ENCODE data around the gene PCDH15.

The PCDH15 gene

DNA sequence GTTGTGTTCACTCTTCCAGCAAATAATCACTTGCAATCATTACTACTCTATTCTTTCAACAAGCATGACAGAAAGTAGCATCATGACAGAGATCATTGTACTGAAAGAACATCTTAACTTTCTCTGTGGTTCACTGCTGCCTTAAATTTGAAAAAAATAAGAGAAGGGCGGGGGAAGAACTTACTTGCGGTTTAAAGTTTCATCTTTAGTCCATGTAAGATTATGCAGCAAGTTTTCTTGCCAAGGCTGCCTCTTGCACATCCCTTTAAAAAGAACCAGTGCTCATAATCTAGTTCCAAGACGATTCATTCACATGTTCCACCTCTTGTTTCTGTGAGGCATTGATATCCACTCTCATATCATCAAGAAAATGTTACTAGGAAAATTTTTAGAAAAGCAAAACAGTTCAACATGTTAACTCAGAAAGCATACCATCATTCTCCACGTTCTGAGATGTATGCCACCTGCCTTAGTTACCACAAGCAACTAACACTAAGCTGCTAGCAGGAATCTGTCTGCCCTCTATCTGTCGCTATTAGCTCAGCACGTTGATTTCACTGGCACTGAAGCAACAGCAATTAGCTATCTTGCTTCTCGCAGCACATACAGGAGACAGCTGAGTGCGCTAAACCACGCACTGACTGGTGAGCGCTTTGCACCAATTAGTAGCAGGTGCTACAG is at the start of gene PCDH15:
TSS of gene PCDH15 (minus strand) at position 491 of the 681 bp plus-strand sequence. CDS start 136,969 bp downstream, outside the sequence.
- no peak for DNase-seq (ENCODE audit: low spot score)

GRCh38 chr10:54843932-54844331 is 42.9 kb upstream of the PCDH15 start:
- DNase-seq (ENCODE audit: low spot score): no peak

GRCh38 chr10:54843085-54843646 is 42.1 kb upstream of the PCDH15 start:
- DNase-seq (ENCODE audit: low spot score): no peak

DNA sequence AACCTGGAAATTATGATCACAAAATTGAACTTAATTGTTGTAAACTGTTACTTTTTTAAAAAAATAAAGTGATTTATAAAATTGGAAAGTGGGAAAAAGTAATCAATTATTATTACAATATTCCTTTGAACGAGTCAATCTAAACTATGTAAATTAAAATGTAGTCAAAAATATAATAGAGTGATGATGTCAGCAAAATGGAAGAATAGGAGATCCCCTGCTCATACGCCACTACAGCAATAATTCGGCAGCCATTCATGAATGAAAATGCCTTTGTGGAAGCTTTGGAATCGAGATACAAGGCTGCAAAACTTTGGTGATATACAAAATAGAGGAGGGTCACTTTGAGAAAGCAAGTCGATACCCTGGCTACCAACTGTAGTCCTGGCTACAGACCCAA is 36.4 kb upstream of the PCDH15 start:
- DNase-seq (ENCODE audit: low spot score): no peak

DNA sequence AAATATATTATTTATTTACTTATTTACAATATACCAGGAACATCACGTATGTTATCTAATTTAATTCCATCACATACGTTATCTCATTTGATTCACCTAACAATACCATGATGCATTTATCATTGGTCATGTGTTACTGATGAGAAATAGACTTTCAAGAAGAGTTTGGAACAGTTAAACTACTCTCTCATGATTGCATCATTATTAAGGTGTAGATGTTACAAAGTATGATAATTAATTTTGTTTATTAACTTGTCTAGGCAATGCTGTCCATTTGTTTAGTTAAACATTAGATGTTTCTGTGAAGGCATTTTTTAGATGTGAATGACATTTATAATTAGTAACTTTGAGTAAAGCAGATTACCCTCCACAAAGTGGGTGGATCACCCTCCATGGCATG is 32.0 kb upstream of the PCDH15 start:
- DNase-seq (ENCODE audit: low spot score): no peak

GRCh38 chr10:54826994-54827560 is 26.0 kb upstream of the PCDH15 start:
- no peak for DNase-seq (ENCODE audit: low spot score)

DNA sequence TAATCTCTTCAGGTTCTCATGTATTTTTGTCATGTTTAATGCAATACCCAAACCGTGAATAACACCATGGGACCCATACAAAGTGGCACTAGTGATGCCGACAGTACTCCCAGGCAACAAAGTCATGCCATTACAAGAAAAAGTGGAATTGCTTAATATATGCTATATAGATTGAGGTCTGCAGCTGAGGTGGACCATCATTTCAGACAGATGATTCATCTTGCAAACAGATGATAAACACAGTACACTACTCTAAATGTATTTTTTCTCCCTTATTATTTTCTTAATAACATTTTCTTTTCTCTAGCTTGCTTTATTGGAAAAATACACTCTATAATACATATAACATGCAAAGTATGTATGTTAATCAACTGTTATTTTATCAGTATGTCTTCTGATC is 14.6 kb upstream of the PCDH15 start:
- DNase-seq (ENCODE audit: low spot score): no peak

- DNase-seq (ENCODE audit: low spot score): no peak
Measured at GRCh38 chr10:54808186-54808935, 7.3 kb upstream of the PCDH15 start.

DNA sequence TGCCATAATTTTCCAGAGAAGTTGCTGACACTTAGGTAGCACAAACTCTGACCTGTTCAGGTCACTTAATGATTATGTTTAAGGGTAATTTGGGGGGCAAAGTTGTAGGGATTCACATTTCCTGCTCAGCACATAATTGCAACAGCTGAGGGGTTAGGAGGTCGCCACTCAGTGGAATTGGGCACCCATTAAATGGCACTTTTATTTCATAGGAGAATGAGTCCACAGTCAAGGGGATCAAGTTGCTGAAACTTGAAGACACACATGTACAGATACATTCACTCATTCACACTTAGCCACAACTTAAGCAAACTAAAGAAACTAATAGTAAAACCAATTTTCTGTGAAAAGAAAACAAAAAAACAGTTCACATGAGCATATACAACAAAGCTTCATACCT is 1.5 kb downstream of the PCDH15 start:
- DNase-seq (ENCODE audit: low spot score): no peak

DNA sequence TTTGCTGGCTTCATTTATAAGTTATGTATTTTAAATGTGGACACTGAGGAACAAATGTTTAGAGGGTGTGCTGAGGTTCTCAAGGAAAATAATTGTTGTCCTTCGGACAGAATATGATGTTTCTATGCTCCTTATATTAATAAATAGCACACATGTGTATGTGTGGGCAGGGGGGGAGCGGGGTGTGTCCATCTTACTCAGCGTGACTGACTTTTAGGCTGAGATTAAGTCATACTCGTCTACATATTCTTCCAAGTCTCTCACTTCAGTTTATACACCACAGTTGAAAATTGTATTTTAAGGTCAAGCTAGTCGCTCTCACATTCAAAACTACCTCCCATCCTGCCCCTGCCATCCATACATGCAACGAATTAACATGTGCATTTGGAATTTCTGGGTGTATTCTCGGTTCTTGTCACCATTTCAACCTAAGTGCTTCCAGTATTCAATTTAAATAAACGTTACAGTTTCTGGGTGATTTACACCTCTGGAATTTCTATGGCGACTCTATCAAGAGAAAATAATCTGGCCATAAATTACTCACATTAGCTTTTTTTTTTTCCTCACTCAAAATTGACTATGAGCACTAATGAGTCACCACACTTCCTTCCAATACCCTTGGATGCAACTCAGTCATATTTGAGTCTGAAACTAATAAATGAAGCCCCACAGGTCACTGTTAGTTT is 3.3 kb downstream of the PCDH15 start:
- no peak for DNase-seq (ENCODE audit: low spot score)

GRCh38 chr10:54796881-54797280 is 4.2 kb downstream of the PCDH15 start:
- DNase-seq (ENCODE audit: low spot score): no peak

DNA sequence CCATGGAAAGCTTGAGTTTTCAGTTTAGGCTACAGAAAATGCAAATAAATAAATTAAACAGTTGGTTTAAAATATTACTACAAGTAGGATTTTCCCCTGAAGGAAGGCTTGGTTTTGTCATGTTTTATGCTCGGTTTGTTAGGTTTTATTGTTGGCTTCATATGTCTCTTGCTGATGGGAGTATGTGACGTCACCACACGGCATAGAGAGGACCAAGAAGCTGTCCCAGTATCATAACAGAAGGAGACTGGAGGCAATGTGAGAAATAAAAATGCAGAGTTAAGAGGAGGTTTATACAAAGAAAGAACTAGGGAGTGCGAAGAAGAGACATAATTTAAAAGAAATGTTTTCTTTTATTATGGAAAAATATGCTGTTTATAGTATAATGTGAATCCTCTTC is 24.4 kb downstream of the PCDH15 start:
- no peak for DNase-seq (ENCODE audit: low spot score)

GRCh38 chr10:54772468-54773122 is 28.4 kb downstream of the PCDH15 start:
- DNase-seq (ENCODE audit: low spot score): no peak

DNA sequence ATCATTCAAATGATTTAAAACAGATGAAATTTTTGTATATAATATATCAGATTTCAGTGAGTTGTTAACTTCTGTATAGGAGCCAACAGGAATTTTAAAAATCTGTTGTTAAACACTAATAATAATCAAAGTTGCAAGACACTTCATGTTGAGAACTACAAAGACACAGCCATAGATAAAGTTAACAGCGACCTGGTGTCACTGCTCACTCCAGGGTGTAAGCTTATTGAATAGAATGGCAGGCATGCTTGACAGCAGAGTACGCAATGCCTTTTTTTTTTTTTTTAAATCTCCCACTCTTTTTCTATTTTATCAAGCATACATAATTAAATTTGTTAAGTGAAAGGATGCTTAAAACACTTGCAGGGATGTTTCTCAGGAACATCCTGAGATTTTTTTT is 32.0 kb downstream of the PCDH15 start:
- no peak for DNase-seq (ENCODE audit: low spot score)

GRCh38 chr10:54758791-54759190 is 42.2 kb downstream of the PCDH15 start:
- no peak for DNase-seq (ENCODE audit: low spot score)

GRCh38 chr10:54749623-54750022 is 51.4 kb downstream of the PCDH15 start:
- no peak for DNase-seq (ENCODE audit: low spot score)

DNA sequence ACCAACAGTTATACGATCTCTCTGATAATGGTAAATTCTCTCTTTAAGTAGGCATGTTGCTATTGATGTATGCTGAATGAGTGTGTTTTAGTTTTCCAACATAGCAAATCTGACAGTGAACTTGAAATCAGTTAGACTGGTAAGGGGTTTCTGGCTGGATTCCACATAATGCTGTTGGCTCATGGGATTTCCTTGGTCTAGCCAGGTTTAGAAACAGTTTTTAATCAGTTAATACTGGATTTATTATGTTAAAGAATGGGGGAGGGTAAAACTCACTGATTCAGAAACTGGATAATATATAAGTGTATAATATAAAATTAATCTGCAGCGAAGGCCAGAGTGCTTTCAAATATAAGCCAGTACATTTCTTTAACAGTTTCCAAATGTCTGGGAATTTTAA is 55.6 kb downstream of the PCDH15 start:
- DNase-seq (ENCODE audit: low spot score): no peak

- DNase-seq (ENCODE audit: low spot score): no peak
Measured at GRCh38 chr10:54742416-54742815, 58.6 kb downstream of the PCDH15 start.

- DNase-seq (ENCODE audit: low spot score): no peak
Measured at GRCh38 chr10:54728511-54728910, 72.5 kb downstream of the PCDH15 start.

DNA sequence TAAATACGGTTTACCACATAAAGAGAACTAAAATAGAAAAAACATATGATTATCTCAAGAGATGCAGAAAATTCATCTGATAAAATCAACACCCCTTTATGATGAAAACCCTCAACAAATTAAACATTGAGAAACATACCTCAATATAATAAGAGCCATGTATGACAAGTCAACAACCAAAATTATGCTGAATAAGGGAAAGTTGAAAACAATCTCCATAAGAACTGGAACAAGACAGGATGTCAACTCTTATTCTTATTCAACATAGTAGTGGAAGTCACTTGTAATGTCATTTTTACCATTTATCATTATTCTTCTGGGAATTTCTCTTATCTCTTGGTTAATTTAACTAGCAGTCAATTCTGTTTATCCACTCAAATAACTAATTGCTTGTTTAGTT is 79.0 kb downstream of the PCDH15 start:
- no peak for DNase-seq (ENCODE audit: low spot score)

GRCh38 chr10:54710918-54711317 is 90.1 kb downstream of the PCDH15 start:
- DNase-seq (ENCODE audit: low spot score): no peak

DNA sequence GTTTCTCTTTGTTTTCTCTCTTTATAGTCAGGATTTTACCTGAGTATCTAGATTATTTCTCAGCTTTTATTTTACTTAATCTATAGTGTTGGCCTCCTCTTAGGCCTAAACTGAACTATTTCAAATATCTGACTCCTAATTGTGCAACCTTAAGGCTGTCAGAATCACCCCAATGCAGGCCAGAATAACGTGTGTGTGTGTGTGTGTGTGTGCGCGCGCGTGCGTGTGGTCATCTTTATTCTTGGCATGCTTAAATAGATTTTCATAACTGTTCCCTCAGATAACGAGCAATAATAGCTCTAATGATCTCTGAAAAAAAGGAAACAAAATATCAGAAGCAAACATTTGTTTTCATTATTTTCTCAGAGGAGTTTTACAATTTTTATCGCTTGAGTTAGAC is 92.4 kb downstream of the PCDH15 start:
- no peak for DNase-seq (ENCODE audit: low spot score)

Data from COLO829 (cell line).